GM19463 (cell line): Measurements from ENCODE around the gene IGSF21.

ENCODE experiments used
- ATAC-seq: cut with Tn5 transposase; IDR thresholded peaks from one replicate; pipeline ENCODE4 v1.9.1; 2021; ENCODE audit warnings: mild to moderate bottlenecking, moderate library complexity; ENCODE audit not compliant: unreplicated experiment

The IGSF21 gene

DNA sequence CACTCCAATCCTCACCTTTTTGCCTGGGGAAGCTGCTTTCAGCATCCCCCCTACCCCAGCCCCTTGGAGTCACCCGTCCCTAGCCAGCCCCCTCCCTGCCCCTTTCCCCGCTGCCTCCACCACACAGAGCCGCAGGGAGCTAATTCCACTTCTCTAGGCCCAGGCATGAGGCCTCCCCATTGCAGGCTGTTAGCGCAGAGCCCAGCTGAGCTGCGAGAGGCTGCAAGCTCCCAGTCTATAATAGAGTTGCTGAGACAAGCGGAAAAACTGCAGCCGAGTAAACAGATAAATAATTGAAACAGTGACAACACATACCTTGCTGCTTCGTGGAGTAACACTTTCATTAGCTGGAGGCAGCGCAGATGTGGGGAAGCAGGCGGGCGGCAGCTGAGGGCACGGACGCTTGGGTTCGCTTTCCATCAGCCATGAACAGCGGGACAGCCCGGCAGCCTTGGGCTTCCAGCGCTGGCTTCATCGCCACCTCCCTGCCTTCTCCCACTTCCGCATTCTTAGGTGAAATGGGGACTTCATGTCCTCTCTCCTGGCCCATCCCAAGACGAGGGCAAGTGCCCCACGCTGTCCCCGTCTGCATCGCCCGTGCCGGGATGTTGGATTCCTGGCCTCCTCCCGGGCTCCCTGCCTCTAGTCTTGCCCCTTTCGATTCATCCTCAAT lies 183.3 kb downstream of the IGSF21 start:
- no peak for ATAC-seq

DNA sequence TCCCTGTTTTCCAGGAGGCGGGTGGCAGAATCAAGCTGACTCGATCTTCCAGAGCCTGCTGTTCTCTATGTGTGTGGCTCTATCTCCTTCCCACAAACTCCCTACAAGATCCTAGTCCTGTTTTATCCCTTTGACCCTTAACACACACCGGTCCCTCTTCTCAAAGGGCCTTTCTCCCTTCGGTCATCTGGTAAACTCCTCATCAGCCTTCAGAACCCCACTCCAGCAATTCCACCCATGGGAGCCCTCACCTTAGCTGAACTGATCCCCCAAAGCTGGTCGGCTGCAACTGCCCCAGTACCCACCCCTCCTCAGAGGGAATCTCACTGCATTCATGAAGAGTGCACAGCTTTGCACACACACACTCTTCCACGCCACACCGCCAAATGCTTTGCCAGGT lies 184.9 kb downstream of the IGSF21 start:
- ATAC-seq, result no peak

DNA sequence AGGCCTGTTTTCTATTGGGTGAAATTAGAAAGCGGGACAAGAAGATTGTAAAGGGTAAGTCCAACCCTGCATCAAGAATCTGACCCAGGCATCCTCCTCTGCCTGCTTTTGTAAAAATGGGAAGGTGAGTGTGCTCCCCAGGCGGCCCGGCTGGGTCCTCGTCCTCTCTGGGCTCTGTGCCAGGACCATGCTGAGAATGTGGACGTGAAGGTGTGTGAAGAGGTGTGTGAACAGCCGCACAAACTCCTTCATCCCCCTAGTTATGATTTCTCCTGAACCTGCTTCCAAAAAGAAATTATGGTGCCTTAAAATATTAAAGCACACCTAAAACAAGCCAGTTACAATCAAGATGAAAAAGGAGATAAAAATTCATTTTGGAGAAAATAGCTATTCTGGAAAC lies 185.7 kb downstream of the IGSF21 start:
- ATAC-seq, result no peak

DNA sequence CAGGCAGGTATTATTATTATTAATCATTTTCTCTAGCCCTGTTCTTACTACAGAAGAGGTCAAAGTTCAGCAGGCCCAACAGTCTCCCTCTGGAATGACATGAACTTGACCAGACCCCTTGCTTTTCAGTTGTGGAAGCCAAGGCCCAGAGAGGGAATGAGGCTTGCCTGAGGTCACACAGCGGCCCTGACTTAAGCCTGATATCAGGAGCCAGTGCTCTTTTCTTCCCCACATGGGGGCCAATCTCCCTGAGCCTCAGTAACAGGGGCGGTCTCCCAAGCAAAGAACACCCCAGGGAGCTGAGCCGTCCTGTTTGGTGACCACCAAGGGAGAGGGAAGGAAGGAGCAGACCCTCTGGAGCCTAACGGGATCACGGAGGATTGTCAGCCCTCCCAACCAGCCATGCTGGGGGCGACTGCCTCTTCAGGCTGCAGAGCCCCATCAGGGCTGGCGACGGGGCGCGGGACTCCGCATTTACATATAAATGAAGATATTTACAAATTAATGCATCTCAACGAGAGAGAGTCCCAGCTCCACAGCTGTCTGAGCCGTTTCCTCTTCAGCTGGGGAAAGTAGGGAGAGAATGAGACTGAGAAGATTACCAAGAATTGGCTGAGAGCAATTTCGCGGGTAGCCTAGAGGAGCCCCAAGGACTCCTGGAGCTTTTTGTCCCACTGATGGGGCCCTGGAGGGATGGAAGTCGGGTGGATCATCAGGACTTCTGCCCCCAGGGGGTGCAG lies 187.0 kb downstream of the IGSF21 start:
- ATAC-seq, result no peak

DNA sequence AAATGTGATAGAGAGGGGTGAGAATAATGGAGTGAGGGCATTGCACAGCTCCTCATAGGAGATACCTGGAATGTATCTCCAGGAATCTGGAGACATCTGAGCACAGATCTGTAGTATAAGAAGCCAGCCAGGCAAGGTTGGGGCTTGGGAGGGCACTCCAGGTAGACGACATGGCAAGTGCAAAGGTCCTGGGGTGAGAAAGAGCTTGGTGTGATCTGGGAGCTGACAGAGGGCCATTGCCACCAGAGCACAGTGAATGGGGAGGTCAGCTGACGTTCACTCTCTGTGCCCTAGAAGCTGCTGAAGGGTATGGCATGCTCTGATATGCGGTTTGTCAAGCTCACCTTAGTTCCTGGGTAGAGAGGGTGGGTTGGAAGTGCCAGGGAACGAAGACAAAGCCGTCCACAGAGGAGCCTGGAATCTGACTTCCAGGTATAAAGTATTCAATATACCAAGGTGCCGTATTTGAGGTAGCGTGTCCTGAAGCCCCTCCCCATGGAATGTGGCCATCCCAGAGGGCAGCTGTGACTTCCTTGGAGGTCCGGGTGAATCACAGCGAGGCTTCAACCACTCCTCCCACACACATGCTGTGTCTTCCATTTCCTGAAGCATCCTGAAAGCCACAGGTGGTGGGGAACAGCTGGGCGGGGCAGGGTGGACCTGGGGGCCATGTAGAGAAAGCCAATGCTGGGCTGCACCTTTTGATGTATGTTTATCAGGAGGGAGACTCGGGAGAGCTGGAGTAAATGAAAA lies 190.5 kb downstream of the IGSF21 start:
- no peak for ATAC-seq

DNA sequence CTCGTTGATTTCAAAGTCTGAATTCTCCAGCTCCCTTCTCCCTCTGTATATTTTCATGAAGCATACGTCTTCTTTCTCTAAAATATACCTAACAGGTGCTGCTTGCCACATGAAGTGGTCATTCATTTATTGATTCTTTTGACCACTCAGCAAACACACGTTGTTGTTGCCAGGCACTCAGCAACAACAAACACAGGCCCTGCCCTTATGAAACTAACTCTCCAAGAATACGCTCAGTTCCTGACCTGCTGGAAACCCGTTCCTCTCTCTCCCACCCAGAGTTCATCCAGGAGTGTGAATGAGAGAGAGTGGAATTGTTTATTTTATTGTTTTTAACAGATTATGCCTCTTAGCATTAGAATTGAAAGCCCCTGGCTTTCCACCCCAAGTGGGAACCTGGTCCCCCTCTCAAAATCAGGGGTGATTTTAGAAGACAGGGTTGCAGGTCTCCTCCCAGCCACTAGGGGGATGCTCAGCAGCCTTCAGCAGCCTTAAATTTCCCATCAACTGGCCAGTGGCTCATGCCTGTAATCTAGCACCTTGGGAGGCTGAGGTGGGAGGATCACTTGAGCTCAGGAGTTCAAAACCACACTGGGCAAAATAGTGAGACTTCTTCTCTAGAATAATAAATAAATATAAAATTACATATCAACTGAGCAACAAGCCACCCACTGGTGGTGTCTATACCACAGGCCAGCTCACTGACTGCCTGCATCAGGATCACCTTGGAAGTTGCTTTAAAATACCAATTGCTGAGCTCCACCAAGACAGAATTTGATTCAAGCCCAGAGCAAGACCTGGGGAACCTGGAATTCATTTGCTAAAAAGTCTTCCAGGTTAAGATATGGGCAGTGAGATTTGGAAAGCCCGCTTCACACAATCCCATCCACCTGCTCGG lies 192.1 kb downstream of the IGSF21 start:
- ATAC-seq, result no peak

DNA sequence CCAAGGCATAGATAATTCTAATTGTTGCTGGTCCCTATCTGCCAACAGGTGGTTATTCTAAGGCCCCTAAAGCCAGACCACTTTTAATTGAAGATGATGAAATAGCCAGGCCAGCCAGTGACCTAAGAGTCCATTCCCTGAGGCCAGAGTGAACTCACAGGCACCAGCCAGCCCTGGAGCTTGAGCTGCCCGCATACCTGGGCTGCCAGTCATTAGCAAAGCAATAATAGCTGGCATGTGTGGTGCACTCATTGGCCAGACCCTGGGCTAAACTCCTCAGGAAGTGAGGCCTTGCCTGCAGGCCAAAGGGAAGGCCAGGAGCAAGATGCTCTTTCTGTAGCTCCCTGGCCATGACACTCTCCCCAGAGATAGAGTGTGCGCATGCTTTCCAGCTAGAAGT lies 192.8 kb downstream of the IGSF21 start:
- ATAC-seq, result no peak

DNA sequence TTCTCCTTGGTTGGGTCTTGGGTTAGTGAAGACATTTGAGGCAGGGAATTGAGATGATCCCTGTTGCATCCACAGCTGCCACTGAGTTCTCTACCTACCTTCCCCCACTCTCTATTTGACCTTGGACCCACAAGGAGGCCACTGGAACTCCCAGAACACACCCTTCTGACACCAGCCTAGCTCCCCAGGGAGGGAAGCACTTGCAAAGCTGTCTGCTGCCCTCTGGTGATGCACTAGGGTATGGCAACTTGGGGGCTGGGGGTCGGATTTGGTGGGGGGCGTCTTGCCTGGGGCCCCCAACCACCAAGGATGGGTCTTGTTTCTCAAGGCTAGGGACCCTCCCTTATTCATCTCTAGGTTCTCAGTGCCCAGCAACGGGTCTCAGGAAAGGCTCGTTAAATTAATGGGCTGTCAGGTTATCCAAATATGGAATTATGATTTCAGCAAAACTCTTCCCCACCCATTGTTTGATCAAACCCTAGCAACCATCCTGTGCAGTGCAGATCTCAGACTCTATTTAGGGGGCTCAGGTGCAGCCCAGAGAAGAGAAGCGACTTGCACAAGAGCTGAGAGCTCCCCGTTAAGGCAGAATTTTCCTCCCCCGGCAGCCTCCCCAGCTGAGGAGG lies 195.3 kb downstream of the IGSF21 start:
- no peak for ATAC-seq

DNA sequence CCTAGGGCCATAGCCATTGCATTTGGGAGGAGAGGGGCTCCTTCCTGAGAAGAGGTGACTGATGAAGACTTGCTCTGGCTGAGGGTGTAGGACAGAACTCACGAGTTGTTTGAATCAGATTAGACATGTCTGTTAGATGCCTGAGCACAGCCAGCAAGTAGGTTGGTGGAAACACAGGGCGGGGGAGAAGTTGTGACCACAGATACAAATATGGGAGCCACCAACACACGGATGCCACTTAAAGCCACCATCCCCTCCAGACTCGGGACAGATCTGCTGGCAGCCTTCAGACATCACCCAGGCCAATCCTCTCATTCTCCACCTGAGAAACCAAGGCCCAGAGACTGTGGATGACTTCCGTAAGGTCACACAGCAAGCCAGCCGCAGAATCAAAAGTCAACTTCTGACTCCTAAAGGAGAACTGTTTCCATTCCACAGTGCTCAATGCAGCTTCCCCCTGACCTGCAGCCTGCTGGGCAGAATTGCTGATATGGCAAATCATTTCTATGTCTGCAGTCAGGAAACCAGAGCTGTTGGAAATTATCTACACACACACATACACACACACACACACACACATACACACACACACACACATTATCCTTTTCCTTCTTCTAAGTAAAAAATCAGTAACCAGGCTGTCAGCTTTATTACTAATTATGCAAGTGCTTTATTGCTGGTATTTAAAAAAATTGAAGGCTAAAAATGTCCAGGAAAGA lies 196.7 kb downstream of the IGSF21 start:
- no peak for ATAC-seq

DNA sequence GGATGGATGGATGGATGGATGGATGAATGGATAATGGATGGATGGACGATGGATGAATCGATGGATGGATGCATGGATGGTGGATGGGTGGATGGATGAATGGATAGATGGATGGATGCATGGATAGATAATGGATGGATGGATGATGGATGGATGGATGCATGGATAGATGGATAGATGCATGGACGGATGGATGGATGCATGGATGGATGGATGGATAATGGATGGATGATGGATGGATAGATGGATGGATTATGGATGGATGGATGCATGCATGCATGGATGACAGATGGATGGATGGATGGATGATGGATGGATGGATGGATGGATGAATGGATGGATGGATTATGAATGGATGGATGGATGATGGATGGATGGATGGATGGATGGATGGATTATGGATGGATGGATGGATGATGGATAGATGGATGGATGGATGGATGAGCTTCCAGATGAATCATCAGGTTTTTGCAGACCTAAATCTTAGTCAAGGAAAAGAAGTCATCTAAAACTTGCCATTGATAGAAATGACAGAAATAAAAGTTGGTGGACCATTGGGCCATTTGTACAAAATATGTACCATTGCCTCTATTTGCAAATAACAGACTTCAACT lies 197.7 kb downstream of the IGSF21 start:
- no peak for ATAC-seq

DNA sequence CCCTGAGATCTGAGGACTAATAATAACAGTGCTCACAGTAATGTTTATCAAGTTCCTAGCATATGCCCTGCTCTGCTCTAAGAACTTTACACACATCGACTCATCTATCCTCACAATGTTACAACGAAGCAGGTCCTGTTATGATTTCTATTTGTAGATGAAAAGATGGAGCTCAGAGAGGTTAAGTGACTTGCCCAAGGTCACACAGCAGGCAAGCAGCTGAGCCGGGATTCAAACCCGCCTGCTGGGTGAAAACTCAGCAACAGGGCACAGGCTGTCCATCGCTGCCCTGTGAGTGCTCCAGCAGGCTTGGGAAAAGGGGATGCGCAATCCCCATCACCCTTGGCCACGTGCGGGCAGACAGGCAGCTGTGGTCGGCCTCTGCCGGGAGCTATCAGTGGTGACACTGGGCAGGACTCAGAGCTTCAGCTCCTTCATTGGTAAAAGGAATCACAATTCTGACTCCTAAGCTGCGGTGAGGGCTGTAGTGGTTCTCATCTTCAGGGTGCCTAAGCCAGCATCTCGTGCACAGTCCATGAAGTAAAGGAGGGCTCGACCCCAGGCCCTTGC lies 199.8 kb downstream of the IGSF21 start:
- no peak for ATAC-seq

DNA sequence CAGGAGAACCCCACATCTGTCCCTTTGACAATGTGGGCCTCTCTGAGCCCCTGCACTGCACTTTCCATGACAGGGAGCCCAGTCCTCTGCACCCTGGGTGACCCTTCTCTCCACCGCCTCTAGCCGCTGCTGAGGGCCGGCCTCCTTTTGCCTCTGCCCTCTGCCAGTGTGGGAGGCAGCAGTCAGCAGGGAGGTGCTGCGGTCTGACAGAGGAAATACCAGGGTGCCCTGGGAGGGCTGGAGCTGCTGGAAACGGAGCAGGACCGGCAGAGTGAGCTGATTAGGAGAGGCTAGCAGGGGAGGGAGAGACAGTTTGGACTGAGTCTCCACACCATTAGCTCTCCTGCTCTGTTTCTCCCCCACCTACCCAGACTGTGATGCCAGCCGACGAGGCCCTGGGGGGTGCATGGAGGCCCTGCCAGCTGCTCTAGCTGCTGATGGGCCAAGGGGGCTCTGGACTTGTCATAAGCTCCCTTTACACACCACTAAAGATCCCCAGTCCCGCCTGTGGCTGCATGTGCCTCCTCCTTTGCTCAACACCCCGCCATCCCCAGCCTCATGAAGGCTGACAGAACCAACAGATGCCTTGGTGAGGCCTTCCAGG lies 202.1 kb downstream of the IGSF21 start:
- ATAC-seq, result no peak

DNA sequence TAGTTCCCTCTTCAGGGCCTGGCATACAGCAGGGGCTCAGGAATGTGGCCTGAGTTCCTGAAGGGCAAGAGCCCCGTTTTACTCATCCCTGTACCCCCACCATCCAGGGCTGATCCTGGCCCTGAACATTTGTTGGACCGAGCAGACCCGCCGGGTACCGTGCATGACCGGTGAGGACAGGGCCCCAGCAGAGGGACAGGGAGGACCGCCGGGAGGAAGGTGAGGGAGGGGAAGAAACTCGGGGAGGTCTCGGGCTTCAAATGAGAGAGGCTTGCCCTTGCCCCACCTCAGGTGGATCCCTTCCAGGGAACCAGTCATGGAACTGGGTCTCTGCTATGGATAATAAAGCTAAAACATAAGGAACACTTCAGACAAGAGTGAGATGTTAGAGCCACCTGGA lies 205.4 kb downstream of the IGSF21 start:
- ATAC-seq, result no peak

DNA sequence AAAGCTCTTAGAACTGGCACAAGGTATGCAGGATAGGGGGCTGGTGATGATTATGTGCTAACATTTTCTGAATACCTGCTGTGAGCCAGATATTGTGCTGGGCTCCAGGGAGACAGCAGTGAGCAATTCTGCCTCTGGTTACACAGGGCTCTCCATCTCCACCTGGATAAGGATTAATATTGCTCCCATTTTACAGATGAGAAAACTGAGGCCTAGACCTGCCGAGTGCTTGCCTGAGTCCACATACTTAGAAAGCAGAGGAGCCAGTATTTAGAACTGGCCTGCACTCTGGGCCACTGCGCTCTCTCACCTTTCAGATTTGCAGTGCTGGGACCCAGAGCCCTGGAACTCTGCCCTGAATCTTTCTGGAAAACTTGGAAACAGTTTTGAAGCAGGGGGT lies 205.9 kb downstream of the IGSF21 start:
- no peak for ATAC-seq

DNA sequence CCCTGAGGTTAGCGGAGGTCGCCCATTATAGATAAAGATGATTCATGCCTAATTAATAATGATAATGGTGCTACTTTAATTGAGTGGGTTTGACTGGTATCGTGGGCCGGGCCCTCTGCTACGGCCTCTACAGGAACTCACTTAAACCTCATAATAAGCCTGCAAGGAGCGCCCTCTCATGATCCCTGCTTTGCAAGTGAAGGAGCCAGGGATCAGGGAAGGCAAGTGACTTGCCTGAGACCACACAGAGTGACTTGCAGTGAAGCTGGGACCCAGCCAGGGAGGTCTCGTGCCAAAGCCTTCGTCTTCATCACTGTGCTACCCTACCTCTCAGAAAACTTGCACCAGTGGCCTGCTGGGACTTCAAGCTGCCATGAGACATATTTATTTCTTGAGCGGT lies 206.8 kb downstream of the IGSF21 start:
- ATAC-seq, result no peak

DNA sequence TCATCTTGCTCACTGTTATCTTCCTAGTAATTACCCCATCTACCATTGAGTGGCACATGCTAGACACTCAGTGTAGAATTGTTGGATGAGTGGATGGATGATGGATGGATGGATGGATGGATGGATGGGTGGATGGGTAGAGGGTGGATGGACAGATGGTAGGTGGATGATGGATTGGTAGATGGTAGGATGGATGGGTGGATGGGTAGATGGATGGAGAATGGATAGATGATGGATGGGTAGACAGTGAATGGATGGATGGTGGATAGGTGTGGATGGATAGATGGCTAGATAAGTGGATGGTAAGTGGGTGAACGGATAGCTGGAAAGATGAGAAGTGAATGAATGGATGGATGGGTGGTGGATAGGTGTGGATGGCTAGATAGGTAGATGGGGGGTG lies 207.9 kb downstream of the IGSF21 start:
- no peak for ATAC-seq

DNA sequence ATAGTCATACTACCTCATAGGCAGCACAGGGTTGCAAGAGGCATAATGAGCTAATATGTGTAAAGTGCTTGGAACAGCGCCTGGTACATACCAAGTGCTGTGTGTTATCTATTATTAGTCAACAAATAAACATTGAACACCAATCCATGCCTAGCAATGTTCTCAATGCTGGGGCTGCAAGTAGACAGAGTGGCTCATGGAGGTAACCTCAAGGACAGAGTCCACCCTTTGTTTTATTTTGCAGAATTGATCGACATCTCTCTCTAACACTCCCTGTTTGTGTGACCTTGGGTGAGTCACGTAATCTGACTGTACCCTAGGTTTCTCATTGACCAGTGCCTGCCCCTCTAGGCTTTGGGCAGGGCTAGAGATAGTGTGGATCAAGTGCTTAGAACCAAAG lies 209.2 kb downstream of the IGSF21 start:
- no peak for ATAC-seq

DNA sequence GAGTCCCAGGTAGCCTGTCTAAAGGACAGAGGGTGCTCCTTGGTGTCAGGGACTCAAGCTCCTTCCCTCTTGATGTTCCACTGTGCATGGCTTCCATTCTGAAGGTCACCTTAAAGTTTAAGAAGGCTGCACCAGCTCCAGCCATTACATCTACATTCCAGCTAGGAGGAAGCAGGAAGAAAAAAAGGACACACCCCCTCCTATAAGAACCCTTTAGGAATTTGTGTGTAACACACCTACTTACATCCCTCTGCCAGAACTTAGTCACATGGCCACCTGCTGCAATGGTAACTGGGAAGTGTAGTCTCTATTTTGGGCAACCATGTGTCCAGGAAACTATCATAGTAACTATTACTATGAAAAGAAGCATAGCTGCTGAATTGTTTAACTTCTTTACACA lies 211.5 kb downstream of the IGSF21 start:
- no peak for ATAC-seq

DNA sequence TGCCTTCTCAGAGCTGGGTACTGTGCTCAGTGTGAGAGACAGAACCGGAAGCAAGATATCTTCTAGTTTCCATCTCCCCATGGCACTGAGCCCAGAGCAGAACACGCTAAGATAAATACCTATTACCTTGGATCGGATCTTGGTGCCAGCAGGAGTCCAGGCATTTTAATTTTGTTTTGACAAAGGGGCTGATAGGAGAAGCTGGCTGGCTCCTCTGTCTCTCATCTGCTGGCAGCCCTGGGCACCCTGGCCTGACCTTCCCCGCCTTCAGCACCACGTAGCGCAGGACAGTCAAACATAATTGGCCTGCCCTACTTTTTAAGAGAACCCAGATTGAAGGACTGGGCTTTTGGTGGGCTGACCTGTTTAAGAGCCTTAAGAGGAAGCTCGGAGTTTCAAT lies 212.5 kb downstream of the IGSF21 start:
- ATAC-seq, result no peak
